Keratinocyte (primary cell): Measurements from ENCODE around the gene CCDC148.

Experiments used
- CTCF ChIP-seq, 3 experiments: IDR thresholded peaks in 1 of 3; conservative IDR thresholded peaks in 1 of 3; optimal IDR thresholded peaks in 1 of 3; 2 replicates in 2 of 3; 3 replicates in 1 of 3; pipeline versions ENCODE3 to v1.5.1; 2011; ENCODE audit warnings: low read length in 3 of 3, mild to moderate bottlenecking in 3 of 3, moderate library complexity in 2 of 3, control low read depth in 1 of 3, inconsistent platforms in 1 of 3; ENCODE audit not compliant: insufficient read depth in 2 of 3; ENCODE audit errors: extremely low read depth in 1 of 3
- EZH2 ChIP-seq: IDR thresholded peaks from one replicate; pipeline ENCODE4 v1.6.1; 2012; ENCODE audit warnings: inconsistent platforms, mild to moderate bottlenecking, low read length, moderate library complexity

GRCh38 chr2:158291544-158292180 lies 164.9 kb downstream of the CCDC148 start:
- TF ChIP-seq CTCF (optimal IDR thresholded peaks at IDR 0.05 in 1 of 3, IDR thresholded peaks at IDR 0.05 in 1 of 3, conservative IDR thresholded peaks at IDR 0.05 in 1 of 3; ENCODE audit: extremely low read depth in 1 of 3, insufficient read depth in 2 of 3, low read length in 3 of 3) (no peak), EZH2 (no peak)
